ENCODE measurements around the gene MS4A6E.

Gene MS4A6E

GRCh38 chr11:60375316-60375715 is 48.3 kb downstream of the MS4A6E start:
- DNase-seq (ENCODE audit: insufficient read length, low spot score), result no peak
- no peak for TF ChIP-seq CTCF (IDR thresholded peaks at IDR 0.05; ENCODE audit: insufficient read depth, missing control alignments)
- FAIRE-seq, result no peak

- no peak for DNase-seq (ENCODE audit: insufficient read length, low spot score)
- TF ChIP-seq CTCF (IDR thresholded peaks at IDR 0.05; ENCODE audit: insufficient read depth, missing control alignments), result no peak
- no peak for FAIRE-seq
These were observed 49.5 kb downstream of the MS4A6E start for GRCh38 chr11:60376601-60377000.

- no peak for TF ChIP-seq CTCF (IDR thresholded peaks at IDR 0.05; ENCODE audit: insufficient read depth, missing control alignments)
- FAIRE-seq (no peak), DNase-seq (ENCODE audit: insufficient read length, low spot score) (no peak)
These were observed 50.5 kb downstream of the MS4A6E start for GRCh38 chr11:60377401-60378136.

- DNase-seq (ENCODE audit: insufficient read length, low spot score) (no peak), FAIRE-seq (no peak)
- TF ChIP-seq CTCF (IDR thresholded peaks at IDR 0.05; ENCODE audit: insufficient read depth, missing control alignments), result no peak
These were observed 51.3 kb downstream of the MS4A6E start, which contains the start of gene MS4A7 for GRCh38 chr11:60378354-60378753. MS4A7 (plus strand) TSS chr11:60378532; CDS start chr11:60383142, 4,610 bp downstream.

GRCh38 chr11:60389279-60389910 is 62.3 kb downstream of the MS4A6E start:
- DNase-seq (ENCODE audit: insufficient read length, low spot score) (no peak), FAIRE-seq (no peak)
- no peak for TF ChIP-seq CTCF (IDR thresholded peaks at IDR 0.05; ENCODE audit: insufficient read depth, missing control alignments)

- DNase-seq (ENCODE audit: insufficient read length, low spot score) (no peak), FAIRE-seq (no peak)
- TF ChIP-seq CTCF (IDR thresholded peaks at IDR 0.05; ENCODE audit: insufficient read depth, missing control alignments), result no peak
These were observed 63.4 kb downstream of the MS4A6E start for GRCh38 chr11:60390419-60390818.

Measured in D721Med (cell line).